Measurements from ENCODE around the gene FUT7.

FUT7 gene

DNA sequence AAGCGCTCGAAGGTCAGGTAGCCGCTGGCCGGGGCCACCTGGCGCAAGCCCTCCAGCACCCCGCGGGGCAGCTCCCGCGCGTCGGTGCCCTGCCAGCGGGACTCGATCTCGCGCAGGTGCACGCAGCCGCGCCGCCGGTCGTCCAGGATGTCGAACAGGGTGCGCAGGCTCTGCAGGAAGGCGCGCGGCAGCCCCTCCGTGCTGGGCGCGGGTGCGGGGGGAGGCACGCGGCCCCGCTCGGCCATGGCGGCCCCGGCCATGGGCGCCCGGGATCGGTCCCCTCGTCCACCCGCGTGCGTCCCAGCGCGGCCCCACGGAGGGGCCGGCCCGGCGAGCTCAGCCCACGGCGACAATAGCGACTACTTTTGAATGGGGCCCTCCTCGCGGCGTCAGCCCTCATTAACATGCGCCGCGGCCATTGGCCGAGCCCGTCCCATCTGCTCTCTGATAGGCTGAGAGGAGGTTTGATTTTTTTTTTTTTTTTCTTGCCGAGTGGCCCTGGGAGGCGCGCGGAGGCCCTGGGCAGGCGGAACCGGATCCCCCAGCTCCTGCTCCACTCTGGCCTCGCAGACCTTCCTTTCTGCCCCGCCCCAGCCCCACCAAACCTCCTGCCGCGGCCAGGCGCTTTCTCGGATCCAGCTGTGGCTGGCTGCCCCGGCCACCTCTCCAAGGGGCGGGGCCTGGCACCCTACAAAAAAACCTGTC lies 38.5 kb upstream of the FUT7 start, which contains the start of gene SAPCD2 (continued):
- TF ChIP-seq ZBTB11 (tag by site-specific recombination; conservative IDR thresholded peaks at IDR 0.05; ENCODE audit: low read depth) (peak; percentile 75), ZNF791 (tag by site-specific recombination; IDR thresholded peaks at IDR 0.05) (no peak), ZNF530 (tag by site-specific recombination; IDR thresholded peaks at IDR 0.05; ENCODE audit: low read depth) (no peak), BCL11A (tag by site-specific recombination; IDR thresholded peaks at IDR 0.05; ENCODE audit: low read depth) (peak; percentile 42; the same call in 1 of the 2 replicates), ZNF184 (tag by site-specific recombination; IDR thresholded peaks at IDR 0.05) (no peak), ZNF335 (tag by site-specific recombination; conservative IDR thresholded peaks at IDR 0.05) (peak; percentile 80), WT1 (tag by site-specific recombination; IDR thresholded peaks at IDR 0.05) (0 out of 2 replicates have a peak, but pooled peaks have one; percentile 11), ZNF202 (tag by site-specific recombination; IDR thresholded peaks at IDR 0.05; ENCODE audit: borderline replicate concordance) (no peak), ZNF426 (tag by site-specific recombination; IDR thresholded peaks at IDR 0.05) (no peak), ZNF629 (tag by site-specific recombination; IDR thresholded peaks at IDR 0.05) (peak; percentile 59), ZNF26 (tag by site-specific recombination; IDR thresholded peaks at IDR 0.05) (no peak), OVOL3 (tag by site-specific recombination; IDR thresholded peaks at IDR 0.05) (no peak), ZFP37 (tag by site-specific recombination; IDR thresholded peaks at IDR 0.05) (no peak), ELK4 (IDR thresholded peaks at IDR 0.05; ENCODE audit: borderline replicate concordance, low read depth, low read length) (no peak), ZBTB17 (tag by site-specific recombination; IDR thresholded peaks at IDR 0.05) (peak; percentile 90), ZNF626 (tag by site-specific recombination; IDR thresholded peaks at IDR 0.05) (no peak), ZIC2 (tag by site-specific recombination; IDR thresholded peaks at IDR 0.05) (peak; percentile 26; the same call in 1 of the 2 replicates), ZNF324 (tag by site-specific recombination; IDR thresholded peaks at IDR 0.05) (no peak), ZNF558 (tag by site-specific recombination; IDR thresholded peaks at IDR 0.05) (no peak)
- TF ChIP-seq, protein P1, sequence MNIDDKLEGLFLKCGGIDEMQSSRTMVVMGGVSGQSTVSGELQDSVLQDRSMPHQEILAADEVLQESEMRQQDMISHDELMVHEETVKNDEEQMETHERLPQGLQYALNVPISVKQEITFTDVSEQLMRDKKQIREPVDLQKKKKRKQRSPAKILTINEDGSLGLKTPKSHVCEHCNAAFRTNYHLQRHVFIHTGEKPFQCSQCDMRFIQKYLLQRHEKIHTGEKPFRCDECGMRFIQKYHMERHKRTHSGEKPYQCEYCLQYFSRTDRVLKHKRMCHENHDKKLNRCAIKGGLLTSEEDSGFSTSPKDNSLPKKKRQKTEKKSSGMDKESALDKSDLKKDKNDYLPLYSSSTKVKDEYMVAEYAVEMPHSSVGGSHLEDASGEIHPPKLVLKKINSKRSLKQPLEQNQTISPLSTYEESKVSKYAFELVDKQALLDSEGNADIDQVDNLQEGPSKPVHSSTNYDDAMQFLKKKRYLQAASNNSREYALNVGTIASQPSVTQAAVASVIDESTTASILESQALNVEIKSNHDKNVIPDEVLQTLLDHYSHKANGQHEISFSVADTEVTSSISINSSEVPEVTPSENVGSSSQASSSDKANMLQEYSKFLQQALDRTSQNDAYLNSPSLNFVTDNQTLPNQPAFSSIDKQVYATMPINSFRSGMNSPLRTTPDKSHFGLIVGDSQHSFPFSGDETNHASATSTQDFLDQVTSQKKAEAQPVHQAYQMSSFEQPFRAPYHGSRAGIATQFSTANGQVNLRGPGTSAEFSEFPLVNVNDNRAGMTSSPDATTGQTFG (tag by site-specific recombination; IDR thresholded peaks at IDR 0.05; ENCODE audit: borderline replicate concordance): no peak
- TF ChIP-seq, protein P2, sequence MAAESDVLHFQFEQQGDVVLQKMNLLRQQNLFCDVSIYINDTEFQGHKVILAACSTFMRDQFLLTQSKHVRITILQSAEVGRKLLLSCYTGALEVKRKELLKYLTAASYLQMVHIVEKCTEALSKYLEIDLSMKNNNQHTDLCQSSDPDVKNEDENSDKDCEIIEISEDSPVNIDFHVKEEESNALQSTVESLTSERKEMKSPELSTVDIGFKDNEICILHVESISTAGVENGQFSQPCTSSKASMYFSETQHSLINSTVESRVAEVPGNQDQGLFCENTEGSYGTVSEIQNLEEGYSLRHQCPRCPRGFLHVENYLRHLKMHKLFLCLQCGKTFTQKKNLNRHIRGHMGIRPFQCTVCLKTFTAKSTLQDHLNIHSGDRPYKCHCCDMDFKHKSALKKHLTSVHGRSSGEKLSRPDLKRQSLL (tag by site-specific recombination; IDR thresholded peaks at IDR 0.05): 0 out of 2 replicates have a peak, but pooled peaks have one; percentile 3
- TF ChIP-seq, protein P3, sequence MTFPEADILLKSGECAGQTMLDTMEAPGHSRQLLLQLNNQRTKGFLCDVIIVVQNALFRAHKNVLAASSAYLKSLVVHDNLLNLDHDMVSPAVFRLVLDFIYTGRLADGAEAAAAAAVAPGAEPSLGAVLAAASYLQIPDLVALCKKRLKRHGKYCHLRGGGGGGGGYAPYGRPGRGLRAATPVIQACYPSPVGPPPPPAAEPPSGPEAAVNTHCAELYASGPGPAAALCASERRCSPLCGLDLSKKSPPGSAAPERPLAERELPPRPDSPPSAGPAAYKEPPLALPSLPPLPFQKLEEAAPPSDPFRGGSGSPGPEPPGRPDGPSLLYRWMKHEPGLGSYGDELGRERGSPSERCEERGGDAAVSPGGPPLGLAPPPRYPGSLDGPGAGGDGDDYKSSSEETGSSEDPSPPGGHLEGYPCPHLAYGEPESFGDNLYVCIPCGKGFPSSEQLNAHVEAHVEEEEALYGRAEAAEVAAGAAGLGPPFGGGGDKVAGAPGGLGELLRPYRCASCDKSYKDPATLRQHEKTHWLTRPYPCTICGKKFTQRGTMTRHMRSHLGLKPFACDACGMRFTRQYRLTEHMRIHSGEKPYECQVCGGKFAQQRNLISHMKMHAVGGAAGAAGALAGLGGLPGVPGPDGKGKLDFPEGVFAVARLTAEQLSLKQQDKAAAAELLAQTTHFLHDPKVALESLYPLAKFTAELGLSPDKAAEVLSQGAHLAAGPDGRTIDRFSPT (tag by site-specific recombination; IDR thresholded peaks at IDR 0.05): no peak
- TF ChIP-seq, protein P4, sequence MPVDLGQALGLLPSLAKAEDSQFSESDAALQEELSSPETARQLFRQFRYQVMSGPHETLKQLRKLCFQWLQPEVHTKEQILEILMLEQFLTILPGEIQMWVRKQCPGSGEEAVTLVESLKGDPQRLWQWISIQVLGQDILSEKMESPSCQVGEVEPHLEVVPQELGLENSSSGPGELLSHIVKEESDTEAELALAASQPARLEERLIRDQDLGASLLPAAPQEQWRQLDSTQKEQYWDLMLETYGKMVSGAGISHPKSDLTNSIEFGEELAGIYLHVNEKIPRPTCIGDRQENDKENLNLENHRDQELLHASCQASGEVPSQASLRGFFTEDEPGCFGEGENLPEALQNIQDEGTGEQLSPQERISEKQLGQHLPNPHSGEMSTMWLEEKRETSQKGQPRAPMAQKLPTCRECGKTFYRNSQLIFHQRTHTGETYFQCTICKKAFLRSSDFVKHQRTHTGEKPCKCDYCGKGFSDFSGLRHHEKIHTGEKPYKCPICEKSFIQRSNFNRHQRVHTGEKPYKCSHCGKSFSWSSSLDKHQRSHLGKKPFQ (tag by site-specific recombination; IDR thresholded peaks at IDR 0.05): no peak
- TF ChIP-seq, protein P5, sequence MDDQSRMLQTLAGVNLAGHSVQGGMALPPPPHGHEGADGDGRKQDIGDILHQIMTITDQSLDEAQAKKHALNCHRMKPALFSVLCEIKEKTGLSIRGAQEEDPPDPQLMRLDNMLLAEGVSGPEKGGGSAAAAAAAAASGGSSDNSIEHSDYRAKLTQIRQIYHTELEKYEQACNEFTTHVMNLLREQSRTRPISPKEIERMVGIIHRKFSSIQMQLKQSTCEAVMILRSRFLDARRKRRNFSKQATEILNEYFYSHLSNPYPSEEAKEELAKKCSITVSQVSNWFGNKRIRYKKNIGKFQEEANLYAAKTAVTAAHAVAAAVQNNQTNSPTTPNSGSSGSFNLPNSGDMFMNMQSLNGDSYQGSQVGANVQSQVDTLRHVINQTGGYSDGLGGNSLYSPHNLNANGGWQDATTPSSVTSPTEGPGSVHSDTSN (CRISPR knock-in tag; IDR thresholded peaks at IDR 0.05): no peak

Measured in HEK293 (cell line).